Right cardiac atrium (tissue), 5 donors: ENCODE results near the gene STXBP4. TPM values are rescaled to one million over a fixed set of nuclear protein-coding genes. Genes with fewer than 3 reads are reported as not detected.

Source experiments
- ATAC-seq, 2 donors: fragments of 200-7000 bp; cut with Tn5 transposase; one replicate each; pipeline versions ENCODE4 v1.8.0 to v1.9.1; 2020; ENCODE audit warnings: moderate library complexity in 2 of 2, mild to moderate bottlenecking in 1 of 2
- DNase-seq, 3 donors: peaks; one replicate each; pipeline ENCODE4 v3.0.0-alpha.2; 2020
- H3K27ac ChIP-seq: one replicate; pipeline ENCODE4 v1.5.1; 2013; ENCODE audit warnings: mild to moderate bottlenecking, low read length, control low read depth, moderate library complexity
- H3K27me3 ChIP-seq: one replicate; pipeline ENCODE4 v1.6.1; 2013; ENCODE audit not compliant: control insufficient read depth, insufficient read depth
- H3K4me1 ChIP-seq: one replicate; pipeline ENCODE4 v1.6.1; 2013; ENCODE audit warnings: low read length; ENCODE audit not compliant: control insufficient read depth, insufficient read depth
- H3K4me3 ChIP-seq: one replicate; pipeline ENCODE4 v1.5.1; 2013; ENCODE audit warnings: low read length, control low read depth
- H3K9me3 ChIP-seq: one replicate; pipeline ENCODE4 v1.6.1; 2013; ENCODE audit warnings: low read length; ENCODE audit not compliant: control insufficient read depth
- WGBS: extraction: QIAGEN DNeasy Blood & Tissue Kit; methylation state at CpG from one replicate; pipeline ENCODE4 v1.1.7; 2013; 5-methylcytosine and 5-hydroxymethylcytosine counted together
- intact Hi-C, 4 donors: fragments of 100-400 bp; cut with DNase I; formaldehyde crosslinking; loops; one replicate each; pipeline versions ENCODE4 v1.11.0 to v1.14.0; 2022 to 2023
- polyA plus RNA-seq: library from polyadenylated mRNA; stranded (reverse); fragments of 200-250 nt; gene quantifications from one replicate; pipeline ENCODE4 v1.2.3, GENCODE V29; 2013
- total RNA-seq, 4 donors: library from RNA; stranded (reverse); fragmentation: NEBNext Ultra II Directional; extraction: Animal tissue kit (Norgen Biotek cat#: 25700); gene quantifications; one replicate each; pipeline ENCODE4 v1.2.1, GENCODE V29; 2021
- donor health status: healthy with polysubstance abuse.
- donor health status: DM: no; HTN: yes; CAD: no.
- donor health status: DM: no; HTN: no; CAD: no.
- donor health status: DM: no; HTN: yes; CAD: no; lungs with severe emphysema.
- donor health status: DM: yes; HTN: yes; CAD: no.

The STXBP4 gene
- total and polyA plus RNA-seq, 5 donors = 2.6 to 10.8 (median 9.4) TPM

- Histone ChIP-seq H3K4me1 (no peaks in the 10 kb centered on the region), H3K4me3 (no peak overlapping the region), H3K27me3 (no peaks in the 10 kb centered on the region), H3K27ac (no peak overlapping the region), H3K9me3 (no peaks in the 10 kb centered on the region)
- DNase-seq (no peak), ATAC-seq (no peak)
- intact Hi-C loops = no loop called here
- WGBS = 77% methylated on average over 2 of the region's 2 CpGs
Measured at GRCh38 chr17:55202896-55203295, 234.3 kb downstream of the STXBP4 start.

GRCh38 chr17:55208078-55208812 lies 239.7 kb downstream of the STXBP4 start:
- no peak for ATAC-seq
- Histone ChIP-seq H3K4me1 (no peaks in the 10 kb centered on the region), H3K4me3 (no peak overlapping the region), H3K27me3 (no peaks in the 10 kb centered on the region), H3K9me3 (no peaks in the 10 kb centered on the region), H3K27ac (no peak overlapping the region)
- WGBS = 66% methylated on average over 3 of the region's 3 CpGs
- DNase-seq = no peak
- intact Hi-C loops = no loop called here

GRCh38 chr17:55210292-55210691 lies 241.7 kb downstream of the STXBP4 start:
- 91% methylated on average over 1 of the region's 1 CpG for WGBS
- H3K27me3 ChIP-seq = no peaks in the 10 kb centered on the region
- ATAC-seq (no peak), DNase-seq (no peak)
- intact Hi-C loops = no loop called here
- no peak overlapping the region for H3K27ac ChIP-seq
- no peaks in the 10 kb centered on the region for H3K4me1 ChIP-seq
- H3K4me3 ChIP-seq = no peak overlapping the region
- no peaks in the 10 kb centered on the region for H3K9me3 ChIP-seq

GRCh38 chr17:55212880-55213279 lies 244.3 kb downstream of the STXBP4 start:
- Histone ChIP-seq H3K9me3 (no peaks in the 10 kb centered on the region), H3K27me3 (no peaks in the 10 kb centered on the region), H3K4me3 (no peak overlapping the region), H3K4me1 (no peaks in the 10 kb centered on the region), H3K27ac (no peak overlapping the region)
- intact Hi-C loops = no loop called here
- ATAC-seq = no peak
- WGBS = 91% methylated on average over 5 of the region's 5 CpGs
- DNase-seq = no peak

GRCh38 chr17:55215711-55216110 lies 247.1 kb downstream of the STXBP4 start:
- Histone ChIP-seq H3K4me1 (no peaks in the 10 kb centered on the region), H3K4me3 (no peak overlapping the region), H3K27ac (no peak overlapping the region), H3K9me3 (no peaks in the 10 kb centered on the region), H3K27me3 (no peaks in the 10 kb centered on the region)
- no peak for ATAC-seq
- 95% methylated on average over 3 of the region's 3 CpGs for WGBS
- intact Hi-C loops = no loop called here
- DNase-seq = no peak

GRCh38 chr17:55216888-55217287 lies 248.3 kb downstream of the STXBP4 start:
- Histone ChIP-seq H3K4me1 (no peaks in the 10 kb centered on the region), H3K9me3 (no peaks in the 10 kb centered on the region), H3K27ac (no peak overlapping the region), H3K4me3 (no peak overlapping the region), H3K27me3 (no peaks in the 10 kb centered on the region)
- no peak for ATAC-seq
- no peak for DNase-seq
- intact Hi-C loops = no loop called here
- 67% methylated on average over 3 of the region's 3 CpGs for WGBS

GRCh38 chr17:55219459-55219858 lies 250.9 kb downstream of the STXBP4 start:
- intact Hi-C loops = no loop called here
- WGBS = 49% methylated on average over 1 of the region's 1 CpG

GRCh38 chr17:55219934-55220333 lies 251.4 kb downstream of the STXBP4 start:
- Histone ChIP-seq H3K27ac (no peak overlapping the region), H3K4me3 (no peak overlapping the region), H3K27me3 (no peaks in the 10 kb centered on the region), H3K4me1 (no peaks in the 10 kb centered on the region), H3K9me3 (no peaks in the 10 kb centered on the region)
- intact Hi-C loops = no loop called here
- DNase-seq (no peak), ATAC-seq (no peak)
- WGBS = 37% methylated on average over 3 of the region's 3 CpGs

More at GRCh38 chr17:55219459-55219858, 250.9 kb downstream of the STXBP4 start:
- H3K4me1 ChIP-seq = no peaks in the 10 kb centered on the region
- H3K27me3 ChIP-seq = no peaks in the 10 kb centered on the region
- no peak overlapping the region for H3K27ac ChIP-seq
- H3K4me3 ChIP-seq = no peak overlapping the region
- no peaks in the 10 kb centered on the region for H3K9me3 ChIP-seq
- ATAC-seq (no peak), DNase-seq (no peak)

Other genes starting within 250 kb of the STXBP4 start
- gene TOM1L1, start 67.9 kb upstream of the STXBP4 start, total RNA-seq = 10 to 100 TPM in 2 of 4 donors, 1 to 10 TPM in 2; 8.4 to 11.8 (median 10.2) TPM
- gene TOM1L1, start 67.9 kb upstream of the STXBP4 start, polyA plus RNA-seq = 7.3 TPM
- 10 to 100 TPM; 49.6 to 59.2 (median 51.1) TPM for gene COX11, start 111 bp upstream of the STXBP4 start, total RNA-seq
- 39.1 TPM for gene COX11, start 111 bp upstream of the STXBP4 start, polyA plus RNA-seq